Chondrocyte (in vitro differentiated cells): ENCODE data around the gene MEF2B. TPM values are rescaled to one million over a fixed set of nuclear protein-coding genes. Genes with fewer than 3 reads are reported as not detected.

ENCODE experiments used
- DNase-seq: peaks from one replicate; pipeline ENCODE4 v3.0.0; 2021; ENCODE audit warnings: mixed read lengths, low spot score
- H3K27ac Mint-ChIP-seq: one replicate; pipeline ENCODE4 v1.8.0; 2021; ENCODE audit warnings: mild to moderate bottlenecking, moderate library complexity, mixed read lengths; ENCODE audit not compliant: unreplicated experiment
- H3K27me3 Mint-ChIP-seq: 2 replicates; pipeline ENCODE4 v1.8.0; 2021; ENCODE audit warnings: low read depth, mixed read lengths
- H3K36me3 Mint-ChIP-seq: 2 replicates; pipeline ENCODE4 v1.8.0; 2021; ENCODE audit warnings: low read depth, mixed read lengths
- H3K4me1 Mint-ChIP-seq: 2 replicates; pipeline ENCODE4 v1.8.0; 2021; ENCODE audit warnings: low read depth, mild to moderate bottlenecking, mixed read lengths
- H3K4me3 Mint-ChIP-seq: one replicate; pipeline ENCODE4 v1.8.0; 2021; ENCODE audit warnings: mild to moderate bottlenecking, moderate library complexity, mixed read lengths; ENCODE audit not compliant: unreplicated experiment
- H3K9me3 Mint-ChIP-seq: 2 replicates; pipeline ENCODE4 v1.8.0; 2021; ENCODE audit warnings: low read depth, mixed read lengths
- total RNA-seq: library from RNA; stranded (reverse); gene quantifications from 3 replicates; pipeline ENCODE4 v1.2.1, GENCODE V29; 2021
- TF ChIP-seq, protein P1 (sequence below): fragments of 200-600 bp; sonication (generic); IDR thresholded peaks from 2 replicates; pipeline ENCODE4 v1.5.0; 2021; ENCODE audit warnings: antibody characterized with exemption, mild to moderate bottlenecking, moderate library complexity

MEF2B gene
- total RNA-seq, 1 donor from 2014 or later, result 1.2 TPM

DNA sequence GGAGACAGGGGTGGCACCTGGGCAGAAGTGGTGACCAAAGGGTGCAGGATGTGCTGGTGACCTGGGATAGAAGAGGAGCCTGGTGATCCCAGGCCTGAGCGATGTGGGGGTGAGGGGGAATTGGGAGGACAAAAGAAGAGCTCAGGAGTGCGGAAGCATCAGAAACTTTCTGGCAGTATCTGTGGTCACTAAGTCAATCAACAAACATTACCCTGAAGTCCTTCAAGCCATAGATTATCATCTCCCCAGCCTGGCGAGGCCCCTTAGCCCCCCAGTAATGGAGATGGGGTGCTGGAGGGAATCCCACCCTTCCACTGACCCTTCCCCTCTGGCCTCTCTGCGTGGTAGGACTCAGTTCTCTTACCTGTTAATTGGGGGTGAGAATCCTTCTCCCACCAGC lies 10.5 kb downstream of the MEF2B start:
- H3K36me3 Mint-ChIP-seq, result peaks cover 10% of the 10 kb centered on the region
- TF ChIP-seq, protein P1, sequence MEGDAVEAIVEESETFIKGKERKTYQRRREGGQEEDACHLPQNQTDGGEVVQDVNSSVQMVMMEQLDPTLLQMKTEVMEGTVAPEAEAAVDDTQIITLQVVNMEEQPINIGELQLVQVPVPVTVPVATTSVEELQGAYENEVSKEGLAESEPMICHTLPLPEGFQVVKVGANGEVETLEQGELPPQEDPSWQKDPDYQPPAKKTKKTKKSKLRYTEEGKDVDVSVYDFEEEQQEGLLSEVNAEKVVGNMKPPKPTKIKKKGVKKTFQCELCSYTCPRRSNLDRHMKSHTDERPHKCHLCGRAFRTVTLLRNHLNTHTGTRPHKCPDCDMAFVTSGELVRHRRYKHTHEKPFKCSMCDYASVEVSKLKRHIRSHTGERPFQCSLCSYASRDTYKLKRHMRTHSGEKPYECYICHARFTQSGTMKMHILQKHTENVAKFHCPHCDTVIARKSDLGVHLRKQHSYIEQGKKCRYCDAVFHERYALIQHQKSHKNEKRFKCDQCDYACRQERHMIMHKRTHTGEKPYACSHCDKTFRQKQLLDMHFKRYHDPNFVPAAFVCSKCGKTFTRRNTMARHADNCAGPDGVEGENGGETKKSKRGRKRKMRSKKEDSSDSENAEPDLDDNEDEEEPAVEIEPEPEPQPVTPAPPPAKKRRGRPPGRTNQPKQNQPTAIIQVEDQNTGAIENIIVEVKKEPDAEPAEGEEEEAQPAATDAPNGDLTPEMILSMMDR, result no peak
- DNase-seq, result no peak
- no peaks in the 10 kb centered on the region for H3K4me1 Mint-ChIP-seq
- H3K9me3 Mint-ChIP-seq, result no peaks in the 10 kb centered on the region
- no peaks in the 10 kb centered on the region for H3K27me3 Mint-ChIP-seq
- no peak overlapping the region for H3K27ac Mint-ChIP-seq
- no peak overlapping the region for H3K4me3 Mint-ChIP-seq

DNA sequence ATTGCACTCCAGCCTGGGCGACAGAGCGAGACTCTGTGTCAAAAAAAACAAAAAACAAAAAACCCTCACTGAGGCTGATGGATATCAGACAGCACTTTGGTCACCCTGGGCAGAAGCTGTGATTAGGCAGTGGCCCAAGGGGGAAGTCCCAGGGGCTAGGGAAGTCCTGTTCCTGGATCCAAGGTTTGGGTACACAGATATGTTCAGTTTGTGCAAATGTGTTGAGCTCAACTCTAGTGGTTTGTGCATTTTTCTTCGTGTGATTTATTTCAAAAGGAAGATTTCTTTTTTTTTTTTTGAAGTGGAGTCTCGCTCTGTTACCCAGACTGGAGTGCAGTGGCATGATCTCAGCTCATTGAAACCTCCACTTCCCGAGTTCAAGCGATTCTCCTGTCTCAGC lies 12.3 kb downstream of the MEF2B start:
- no peak overlapping the region for H3K27ac Mint-ChIP-seq
- no peaks in the 10 kb centered on the region for H3K9me3 Mint-ChIP-seq
- no peaks in the 10 kb centered on the region for H3K4me1 Mint-ChIP-seq
- TF ChIP-seq, protein P1, result no peak
- H3K36me3 Mint-ChIP-seq, result peaks cover 10% of the 10 kb centered on the region
- no peaks in the 10 kb centered on the region for H3K27me3 Mint-ChIP-seq
- DNase-seq, result no peak
- no peak overlapping the region for H3K4me3 Mint-ChIP-seq

DNA sequence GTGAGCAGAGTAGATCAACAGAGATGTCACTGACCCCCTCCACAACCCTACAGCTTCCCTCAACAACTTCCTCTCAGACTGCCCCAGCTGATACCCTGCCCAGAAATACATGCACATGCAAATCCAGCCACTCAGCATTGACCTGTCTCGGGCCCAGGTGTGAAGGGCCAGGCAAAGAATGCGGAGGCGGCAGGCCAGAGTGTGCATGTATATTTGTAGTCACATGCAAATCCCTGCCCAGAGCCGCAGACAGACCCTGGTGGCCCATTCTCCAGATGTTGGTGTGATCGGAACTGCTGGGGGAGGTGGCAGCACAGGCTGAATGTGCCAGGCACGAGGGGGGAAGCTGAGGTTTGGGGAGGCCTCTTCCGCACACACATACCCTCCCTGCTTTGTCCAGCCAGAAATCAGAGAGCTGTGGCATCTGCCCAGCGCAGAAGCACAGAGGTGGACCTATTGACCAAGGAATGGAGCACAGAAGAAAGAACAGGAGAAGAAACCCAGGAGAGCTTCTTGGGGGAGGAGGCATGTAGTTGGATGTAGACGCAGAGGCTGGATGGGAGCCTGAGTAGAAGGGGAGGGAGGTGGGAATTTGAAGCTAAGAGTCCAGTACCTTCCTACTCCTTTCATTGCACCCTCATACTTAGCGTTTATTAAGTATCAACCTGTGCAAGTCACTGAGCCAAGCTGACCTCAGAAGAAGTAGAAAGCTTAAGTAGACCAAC lies 14.4 kb downstream of the MEF2B start:
- no peaks in the 10 kb centered on the region for H3K27me3 Mint-ChIP-seq
- no peaks in the 10 kb centered on the region for H3K4me1 Mint-ChIP-seq
- no peak overlapping the region for H3K4me3 Mint-ChIP-seq
- H3K9me3 Mint-ChIP-seq, result no peaks in the 10 kb centered on the region
- no peak overlapping the region for H3K27ac Mint-ChIP-seq
- DNase-seq, result no peak
- TF ChIP-seq, protein P1, result no peak
- H3K36me3 Mint-ChIP-seq, result peaks cover 10% of the 10 kb centered on the region

DNA sequence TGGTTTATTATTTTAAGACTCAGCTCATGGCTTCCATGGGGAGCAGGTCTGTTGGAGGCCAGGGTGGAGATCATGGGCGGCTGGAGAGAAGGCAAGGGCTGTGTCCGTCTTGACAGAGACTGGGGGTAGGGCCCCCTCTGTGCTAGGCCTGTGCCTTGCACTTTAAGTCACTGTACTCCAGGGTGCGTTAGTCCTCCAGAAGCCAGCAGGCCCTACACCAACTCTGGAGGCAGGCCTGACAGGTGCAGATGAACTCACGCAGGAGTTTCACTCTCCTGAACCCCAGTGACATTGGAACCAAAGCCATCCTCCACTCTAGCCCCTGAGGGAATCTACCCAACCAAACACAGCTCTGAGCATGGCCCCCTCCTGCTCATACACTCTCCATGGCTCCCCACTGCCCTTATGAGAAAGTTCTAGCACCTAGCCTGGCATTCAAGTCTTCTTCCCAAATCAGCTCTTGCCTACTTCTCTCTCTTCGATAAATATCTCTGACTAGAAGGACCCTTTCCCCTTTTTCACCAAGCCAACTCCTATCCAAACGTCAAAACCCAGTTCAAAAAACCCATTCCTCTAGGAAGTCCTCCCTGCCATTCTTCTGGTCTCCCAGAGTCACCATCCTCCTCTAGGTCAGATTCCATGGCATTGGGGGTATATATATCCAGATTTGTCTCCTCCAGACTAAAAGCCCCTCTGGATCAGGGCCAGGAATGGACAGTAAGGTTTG lies 15.1 kb downstream of the MEF2B start:
- no peak for DNase-seq
- no peaks in the 10 kb centered on the region for H3K27me3 Mint-ChIP-seq
- H3K9me3 Mint-ChIP-seq, result no peaks in the 10 kb centered on the region
- TF ChIP-seq, protein P1, result no peak
- no peak overlapping the region for H3K27ac Mint-ChIP-seq
- no peaks in the 10 kb centered on the region for H3K4me1 Mint-ChIP-seq
- H3K36me3 Mint-ChIP-seq, result peaks cover 10% of the 10 kb centered on the region
- no peak overlapping the region for H3K4me3 Mint-ChIP-seq

DNA sequence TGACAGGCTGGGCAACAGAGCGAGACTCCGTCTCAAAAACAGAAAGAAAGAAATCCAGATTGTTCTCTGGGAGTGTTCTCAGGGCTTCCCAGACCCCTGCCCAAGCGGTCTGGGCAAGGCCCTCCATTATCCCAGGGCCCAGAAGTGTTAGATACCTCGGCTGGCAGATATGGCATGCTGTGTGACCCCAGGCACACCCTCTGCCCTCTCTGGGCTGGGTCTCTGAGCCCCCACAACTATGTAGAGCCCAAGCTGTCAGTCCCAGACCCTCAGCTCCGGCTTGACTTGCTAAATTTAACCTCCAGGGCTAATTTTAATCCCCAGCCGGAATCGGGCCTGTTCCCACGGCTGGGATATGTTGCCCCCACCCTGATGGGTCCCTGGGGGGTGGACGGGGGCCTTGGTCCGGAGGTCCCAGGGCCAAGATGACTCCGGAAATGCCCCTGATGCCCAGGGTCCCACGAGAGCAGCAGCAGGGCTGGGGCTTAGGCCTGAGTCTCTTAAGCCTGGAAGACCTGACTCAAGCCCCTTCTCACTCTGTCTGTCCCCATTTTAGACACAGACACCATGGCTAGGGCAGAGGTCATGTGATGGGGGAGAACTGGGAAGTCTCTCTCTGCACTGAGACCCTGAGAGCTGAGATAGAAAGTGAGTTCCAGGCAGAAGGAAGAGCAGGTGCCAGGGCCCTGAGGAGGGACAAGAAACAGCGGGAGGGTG lies 17.2 kb downstream of the MEF2B start:
- Mint-ChIP-seq H3K36me3 (peaks cover 10% of the 10 kb centered on the region), H3K4me3 (no peak overlapping the region), H3K4me1 (no peaks in the 10 kb centered on the region), H3K27ac (no peak overlapping the region), H3K9me3 (no peaks in the 10 kb centered on the region), H3K27me3 (no peaks in the 10 kb centered on the region)
- no peak for DNase-seq
- TF ChIP-seq, protein P1, result no peak
